ENCODE results near the gene PLA2G4A.

- TF ChIP-seq CTCF (IDR thresholded peaks at IDR 0.05; ENCODE audit: insufficient read depth, low read length) (no peak), REST (IDR thresholded peaks at IDR 0.05; ENCODE audit: insufficient replicate concordance, low read depth) (no peak), POLR2AphosphoS5 (IDR thresholded peaks at IDR 0.05; ENCODE audit: low read depth) (no peak), GABPA (IDR thresholded peaks at IDR 0.05; ENCODE audit: low read depth) (no peak), SPI1 (IDR thresholded peaks at IDR 0.05; ENCODE audit: borderline replicate concordance, low read depth) (no peak)
Measured at GRCh38 chr1:186841599-186841998, 12.8 kb downstream of the PLA2G4A start.
